ENCODE measurements around the gene MAPK7.

- TF ChIP-seq POLR2A (IDR thresholded peaks at IDR 0.05) (no peak), CTCF (IDR thresholded peaks at IDR 0.05) (no peak)
Measured at GRCh38 chr17:19397556-19398041, 19.3 kb downstream of the MAPK7 start.
